Progenitor cell of endocrine pancreas (in vitro differentiated cells): ENCODE data around the gene AKAP4. TPM values are rescaled to one million over a fixed set of nuclear protein-coding genes. Genes with fewer than 3 reads are reported as not detected.

Experiments used
- DNase-seq: peaks from one replicate; pipeline ENCODE4 v3.0.0; 2021; ENCODE audit warnings: low spot score; ENCODE audit not compliant: unreplicated experiment
- H3K27ac Mint-ChIP-seq: 2 replicates; pipeline ENCODE4 v1.8.0; 2021; ENCODE audit warnings: mild to moderate bottlenecking, moderate library complexity, mixed read lengths
- H3K27me3 Mint-ChIP-seq: 2 replicates; pipeline ENCODE4 v1.8.0; 2021; ENCODE audit warnings: mixed read lengths
- H3K36me3 Mint-ChIP-seq: 2 replicates; pipeline ENCODE4 v1.8.0; 2022; ENCODE audit warnings: mixed read lengths; ENCODE audit not compliant: insufficient read depth
- H3K4me1 Mint-ChIP-seq: 2 replicates; pipeline ENCODE4 v1.8.0; 2021; ENCODE audit warnings: low read depth, mixed read lengths
- H3K4me3 Mint-ChIP-seq: 2 replicates; pipeline ENCODE4 v1.8.0; 2021; ENCODE audit warnings: low read depth, mild to moderate bottlenecking, moderate library complexity, mixed read lengths
- H3K9me3 Mint-ChIP-seq: 2 replicates; pipeline ENCODE4 v1.8.0; 2021; ENCODE audit warnings: low read depth, mixed read lengths
- CTCF ChIP-seq: fragments of 200-600 bp; sonication (generic); IDR thresholded peaks from one replicate; pipeline ENCODE4 v1.5.0; 2021; ENCODE audit warnings: antibody characterized with exemption, mild to moderate bottlenecking; ENCODE audit not compliant: unreplicated experiment
- total RNA-seq: library from RNA; stranded (reverse); gene quantifications from 2 replicates; pipeline ENCODE4 v1.2.1, GENCODE V29; 2021

The AKAP4 gene
- total RNA-seq, 1 donor from 2014 or later, result not detected

GRCh38 chrX:50202539-50202938, 1.7 kb upstream of the AKAP4 start:
- Mint-ChIP-seq H3K27ac (no peak overlapping the region), H3K36me3 (peaks cover 1% of the 10 kb centered on the region), H3K4me1 (peaks cover 9% of the 10 kb centered on the region), H3K4me3 (no peak overlapping the region), H3K9me3 (peaks cover 12% of the 10 kb centered on the region), H3K27me3 (no peaks in the 10 kb centered on the region)
- DNase-seq, result no peak
- no peak for TF ChIP-seq CTCF

DNA sequence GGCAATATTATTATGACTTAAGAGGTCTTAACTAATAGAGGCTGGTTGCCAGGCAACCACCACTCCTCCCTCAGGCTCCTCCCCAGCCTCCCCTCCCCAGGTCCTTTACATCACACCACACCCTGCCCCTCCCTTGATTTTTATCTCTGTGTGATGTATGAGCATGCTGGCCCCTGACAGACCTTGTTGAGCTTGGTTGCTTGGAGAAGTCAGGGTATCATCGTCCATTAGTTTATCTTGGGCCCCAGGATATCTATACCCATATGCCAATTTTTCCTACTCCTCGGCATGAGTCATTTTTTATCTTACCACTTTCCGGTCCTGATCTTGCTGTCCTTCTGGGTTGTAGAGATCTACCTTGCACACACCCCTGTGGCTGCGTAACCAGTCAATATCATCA, 2.5 kb downstream of the AKAP4 start:
- H3K27me3 Mint-ChIP-seq, result no peaks in the 10 kb centered on the region
- peaks cover 6% of the 10 kb centered on the region for H3K4me1 Mint-ChIP-seq
- H3K9me3 Mint-ChIP-seq, result peaks cover 16% of the 10 kb centered on the region
- no peak overlapping the region for H3K4me3 Mint-ChIP-seq
- no peak for DNase-seq
- H3K36me3 Mint-ChIP-seq, result no peaks in the 10 kb centered on the region
- H3K27ac Mint-ChIP-seq, result no peak overlapping the region
- TF ChIP-seq CTCF, result no peak

DNA sequence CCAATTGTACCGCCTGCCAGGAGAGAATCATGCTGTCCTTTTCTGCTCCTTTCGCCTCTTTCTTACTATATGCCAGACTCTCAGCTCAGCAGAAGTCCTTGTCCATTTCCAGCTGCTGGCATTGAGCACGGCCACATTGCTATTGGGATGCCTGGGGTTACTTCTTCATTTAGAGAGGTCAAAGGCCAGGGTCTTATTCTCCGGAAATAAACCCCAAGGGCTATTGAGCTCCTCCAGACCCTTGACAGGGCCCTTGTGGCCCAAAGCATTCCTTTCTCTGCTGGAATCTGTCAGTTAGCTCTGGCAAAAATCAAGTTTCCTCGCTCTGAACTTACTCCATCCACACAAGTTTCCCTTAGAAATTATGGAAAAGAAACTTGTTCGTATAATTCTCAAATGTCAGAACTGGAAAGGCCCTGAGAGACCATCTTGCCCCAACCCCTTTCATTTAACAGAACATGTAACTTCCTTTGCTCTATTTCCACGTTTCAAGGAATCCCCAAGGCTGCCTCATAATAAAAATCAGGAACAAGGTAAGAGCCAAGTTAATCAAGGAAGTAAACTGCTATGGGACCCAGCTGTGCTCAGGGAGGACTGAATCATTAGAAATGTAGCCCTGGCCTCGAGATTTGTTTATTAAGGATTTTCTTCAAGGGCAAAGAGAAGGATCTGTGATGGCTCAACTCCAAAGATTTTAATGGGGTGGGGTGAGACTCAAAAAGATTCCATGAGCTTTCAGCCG, 11.8 kb downstream of the AKAP4 start:
- TF ChIP-seq CTCF, result no peak
- Mint-ChIP-seq H3K36me3 (no peaks in the 10 kb centered on the region), H3K27ac (no peak overlapping the region), H3K4me1 (peaks cover 5% of the 10 kb centered on the region), H3K9me3 (peaks cover 17% of the 10 kb centered on the region), H3K27me3 (no peaks in the 10 kb centered on the region), H3K4me3 (no peak overlapping the region)
- no peak for DNase-seq

- H3K9me3 Mint-ChIP-seq, result peaks cover 17% of the 10 kb centered on the region
- no peak for DNase-seq
- no peaks in the 10 kb centered on the region for H3K27me3 Mint-ChIP-seq
- TF ChIP-seq CTCF, result no peak
- no peak overlapping the region for H3K27ac Mint-ChIP-seq
- H3K4me3 Mint-ChIP-seq, result no peak overlapping the region
- H3K4me1 Mint-ChIP-seq, result peaks cover 13% of the 10 kb centered on the region
- H3K36me3 Mint-ChIP-seq, result no peaks in the 10 kb centered on the region
Observed at GRCh38 chrX:50183891-50184290, 16.9 kb downstream of the AKAP4 start.

DNA sequence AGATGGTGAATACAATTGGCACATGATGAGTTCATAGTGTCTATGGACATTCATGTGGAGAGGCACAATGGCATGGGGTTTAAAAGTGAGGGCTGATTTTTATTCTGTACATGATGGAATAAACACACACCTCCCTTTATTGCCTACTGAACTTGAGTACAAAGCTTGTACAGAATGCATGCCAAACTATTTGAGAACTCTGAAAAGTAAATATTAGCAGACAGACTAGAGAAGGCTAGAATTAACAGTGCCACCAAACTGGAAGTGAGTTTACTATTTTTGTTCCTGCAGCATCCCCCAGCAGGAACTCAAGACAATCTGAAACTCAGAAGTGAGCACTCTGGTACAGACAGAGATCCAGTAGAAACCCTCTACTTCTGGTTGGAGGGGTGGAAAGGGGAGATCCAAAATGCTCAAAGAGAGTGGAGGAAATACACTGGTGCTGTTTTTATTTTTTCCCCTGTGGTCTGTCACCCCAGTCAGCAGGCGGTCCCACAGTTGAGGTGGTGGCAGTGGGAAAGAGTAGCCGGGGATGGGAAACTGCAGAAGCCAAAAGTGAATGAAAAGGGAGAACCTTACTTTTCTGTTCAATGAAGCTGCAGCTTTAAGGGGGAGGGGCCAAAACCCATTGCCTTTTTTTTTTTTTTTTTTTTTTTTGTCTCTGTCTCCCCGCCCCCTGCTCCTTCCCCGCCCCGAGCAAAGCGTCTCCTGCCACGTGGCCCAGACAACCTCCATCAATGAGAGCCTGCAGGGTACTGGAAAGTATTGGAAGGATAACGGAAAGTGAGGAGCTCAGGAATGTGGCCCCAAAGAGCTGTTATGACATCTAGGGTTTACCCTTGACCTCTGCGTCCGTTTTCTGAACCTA, 20.5 kb downstream of the AKAP4 start:
- no peak for DNase-seq
- no peak for TF ChIP-seq CTCF

More for the DNA sequence above, 20.5 kb downstream of the AKAP4 start:
- no peaks in the 10 kb centered on the region for H3K27me3 Mint-ChIP-seq
- peaks cover 19% of the 10 kb centered on the region for H3K9me3 Mint-ChIP-seq
- H3K36me3 Mint-ChIP-seq, result no peaks in the 10 kb centered on the region
- H3K27ac Mint-ChIP-seq, result no peak overlapping the region
- H3K4me3 Mint-ChIP-seq, result no peak overlapping the region
- peaks cover 11% of the 10 kb centered on the region for H3K4me1 Mint-ChIP-seq
